ENCODE measurements around the gene PLSCR5. TPM values are rescaled to one million over a fixed set of nuclear protein-coding genes. Genes with fewer than 3 reads are reported as not detected.
A peak's percentile ranks its signal among the peaks of the same experiment; 100 is the strongest.

PLSCR5 gene
- total RNA-seq, 1 donor from 2014 or later, result not detected

GRCh38 chr3:146546366-146546965 lies 58.7 kb downstream of the PLSCR5 start:
- no peak for DNase-seq (ENCODE audit: extremely low spot score, unreplicated experiment)
- no peak for TF ChIP-seq CTCF (IDR thresholded peaks at IDR 0.05)
- Mint-ChIP-seq H3K27me3 (ENCODE audit: unreplicated experiment) (no peaks in the 10 kb centered on the region), H3K36me3 (ENCODE audit: unreplicated experiment) (no peaks in the 10 kb centered on the region), H3K27ac (ENCODE audit: unreplicated experiment) (no peak overlapping the region), H3K4me3 (ENCODE audit: unreplicated experiment) (no peak overlapping the region), H3K9me3 (ENCODE audit: unreplicated experiment) (no peaks in the 10 kb centered on the region), H3K4me1 (ENCODE audit: unreplicated experiment) (peaks cover 37% of the 10 kb centered on the region)

GRCh38 chr3:146544929-146545528 lies 60.1 kb downstream of the PLSCR5 start:
- no peaks in the 10 kb centered on the region for H3K36me3 Mint-ChIP-seq (ENCODE audit: unreplicated experiment)
- H3K27me3 Mint-ChIP-seq (ENCODE audit: unreplicated experiment), result no peaks in the 10 kb centered on the region
- peak overlapping the region; percentile 90 for H3K4me3 Mint-ChIP-seq (ENCODE audit: unreplicated experiment)

GRCh38 chr3:146544002-146544928 lies 60.9 kb downstream of the PLSCR5 start, which contains the start of gene PLSCR1:
Gene PLSCR1, minus strand, starts transcription at chr3:146544607. Its CDS starts 8,055 bp downstream, at chr3:146536552.
- H3K4me3 Mint-ChIP-seq (ENCODE audit: unreplicated experiment), result peak within 1 kb of the TSS; percentile 90
- no peaks in the 10 kb centered on the region for H3K9me3 Mint-ChIP-seq (ENCODE audit: unreplicated experiment)
- peak; percentile 96 for DNase-seq (ENCODE audit: extremely low spot score, unreplicated experiment)
- TF ChIP-seq CTCF (IDR thresholded peaks at IDR 0.05), result no peak
- peaks cover 35% of the 10 kb centered on the region for H3K4me1 Mint-ChIP-seq (ENCODE audit: unreplicated experiment)
- no peaks in the 10 kb centered on the region for H3K27me3 Mint-ChIP-seq (ENCODE audit: unreplicated experiment)
- peak within 1 kb of the TSS; percentile 96 for H3K27ac Mint-ChIP-seq (ENCODE audit: unreplicated experiment)
- H3K36me3 Mint-ChIP-seq (ENCODE audit: unreplicated experiment), result no peaks in the 10 kb centered on the region

More at GRCh38 chr3:146544929-146545528, 60.1 kb downstream of the PLSCR5 start:
- Mint-ChIP-seq H3K4me1 (ENCODE audit: unreplicated experiment) (peaks cover 36% of the 10 kb centered on the region), H3K27ac (ENCODE audit: unreplicated experiment) (peak overlapping the region; percentile 96), H3K9me3 (ENCODE audit: unreplicated experiment) (no peaks in the 10 kb centered on the region)
- DNase-seq (ENCODE audit: extremely low spot score, unreplicated experiment), result no peak
- TF ChIP-seq CTCF (IDR thresholded peaks at IDR 0.05), result no peak

GRCh38 chr3:146543461-146544001 lies 61.6 kb downstream of the PLSCR5 start:
- no peaks in the 10 kb centered on the region for H3K9me3 Mint-ChIP-seq (ENCODE audit: unreplicated experiment)
- no peaks in the 10 kb centered on the region for H3K36me3 Mint-ChIP-seq (ENCODE audit: unreplicated experiment)
- no peak for TF ChIP-seq CTCF (IDR thresholded peaks at IDR 0.05)
- no peak for DNase-seq (ENCODE audit: extremely low spot score, unreplicated experiment)
- peak overlapping the region; percentile 90 for H3K4me3 Mint-ChIP-seq (ENCODE audit: unreplicated experiment)
- peak overlapping the region; percentile 96 for H3K27ac Mint-ChIP-seq (ENCODE audit: unreplicated experiment)
- no peaks in the 10 kb centered on the region for H3K27me3 Mint-ChIP-seq (ENCODE audit: unreplicated experiment)
- peaks cover 35% of the 10 kb centered on the region for H3K4me1 Mint-ChIP-seq (ENCODE audit: unreplicated experiment)
